ENCODE measurements around the gene ANKRD9.

DNA sequence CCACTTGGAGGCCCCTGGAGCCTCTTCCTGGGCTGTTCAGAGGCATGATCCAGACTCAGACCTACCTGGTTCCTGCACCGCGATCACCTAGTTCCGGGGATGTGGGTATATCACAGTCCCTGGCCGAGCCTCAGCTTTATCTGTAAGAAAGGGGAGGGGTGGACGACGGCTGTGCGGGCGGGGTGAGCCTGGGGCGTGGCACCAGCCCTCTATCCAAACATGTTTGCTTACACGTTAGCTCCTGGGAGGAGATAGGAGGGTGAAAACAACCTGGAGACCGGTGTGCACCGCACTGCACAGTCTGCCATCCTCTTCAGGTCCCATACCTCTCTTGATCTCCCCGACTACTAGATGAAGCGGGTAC, 1.2 kb downstream of the ANKRD9 start:
- no peak for TF ChIP-seq POLR2A (IDR thresholded peaks at IDR 0.05; ENCODE audit: low read depth, low read length)
- no peak for TF ChIP-seq CTCF (IDR thresholded peaks at IDR 0.05; ENCODE audit: extremely low read depth in 1 of 2, insufficient read depth in 1 of 2, low read depth in 1 of 2, low read length in 2 of 2)
- TF ChIP-seq POLR2AphosphoS5 (IDR thresholded peaks at IDR 0.05; ENCODE audit: insufficient read depth, low read depth, low read length) = no peak
- no peak for TF ChIP-seq MYC (IDR thresholded peaks at IDR 0.05; ENCODE audit: low read depth, low read length)
- TF ChIP-seq, protein P1, sequence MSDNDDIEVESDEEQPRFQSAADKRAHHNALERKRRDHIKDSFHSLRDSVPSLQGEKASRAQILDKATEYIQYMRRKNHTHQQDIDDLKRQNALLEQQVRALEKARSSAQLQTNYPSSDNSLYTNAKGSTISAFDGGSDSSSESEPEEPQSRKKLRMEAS (IDR thresholded peaks at IDR 0.05; ENCODE audit: insufficient read depth, insufficient read length) = no peak
